Naive thymus-derived CD4-positive, alpha-beta T cell (primary cell): ENCODE measurements around the gene ZNF385B. TPM values are rescaled to one million over a fixed set of nuclear protein-coding genes. Genes with fewer than 3 reads are reported as not detected.
"Not testable (repeated sequence)": the region's sequence is repeated elsewhere in the genome, so short reads cannot be mapped to it uniquely, and the experiment has no call there.

Source experiments
- ATAC-seq: fragments of 150-1000 bp; cut with Tn5 transposase; 2 replicates; pipeline ENCODE4 v1.10.0; 2021; ENCODE audit warnings: mild to moderate bottlenecking, moderate library complexity
- CTCF ChIA-PET: fragments of 350-600 bp; sonication (Branson Sonifier 250); formaldehyde crosslinking; loops from one replicate; lab custom pipeline; 2021; ENCODE audit warnings: antibody characterized with exemption; lab: Charles Lee
- POLR2A ChIA-PET: fragments of 350-600 bp; sonication (Branson Sonifier 250); formaldehyde crosslinking; loops from one replicate; lab custom pipeline; 2021; ENCODE audit warnings: antibody characterized with exemption, inconsistent platforms; lab: Charles Lee
- DNase-seq, 9 donors: peaks; one replicate each; pipeline versions ENCODE4 v3.0.0 to v3.0.0-alpha.2; 2020 to 2022; ENCODE audit warnings: mixed read lengths in 1 of 9
- H3K27ac ChIP-seq: one replicate; pipeline ENCODE4 v1.7.0; 2013; ENCODE audit warnings: mild to moderate bottlenecking, low read depth, low read length, moderate library complexity
- H3K27me3 ChIP-seq, 2 donors: one replicate each; pipeline ENCODE4 v1.7.0; 2013; ENCODE audit warnings: low read length in 2 of 2, mild to moderate bottlenecking in 2 of 2, moderate library complexity in 2 of 2; ENCODE audit not compliant: control insufficient read depth in 2 of 2, insufficient read depth in 2 of 2
- H3K36me3 ChIP-seq, 3 experiments: 1 replicate in 2 of 3; 2 replicates in 1 of 3; pipeline ENCODE4 v1.7.0; 2013; ENCODE audit warnings: low read length in 3 of 3, mild to moderate bottlenecking in 3 of 3, moderate library complexity in 1 of 3; ENCODE audit not compliant: insufficient read depth in 3 of 3, control insufficient read depth in 2 of 3
- H3K4me1 ChIP-seq, 2 donors: one replicate each; pipeline ENCODE4 v1.7.0; 2013; ENCODE audit warnings: low read length in 2 of 2, mild to moderate bottlenecking in 2 of 2, moderate library complexity in 1 of 2; ENCODE audit not compliant: control insufficient read depth in 2 of 2, insufficient read depth in 2 of 2
- H3K4me3 ChIP-seq: 2 replicates; pipeline ENCODE4 v1.7.0; 2013; ENCODE audit warnings: mild to moderate bottlenecking, low read length
- H3K9me3 ChIP-seq, 3 experiments: 1 replicate in 2 of 3; 2 replicates in 1 of 3; pipeline ENCODE4 v1.7.0; 2013; ENCODE audit warnings: low read length in 3 of 3; ENCODE audit not compliant: control insufficient read depth in 2 of 3
- H3K27ac Mint-ChIP-seq, 9 donors: one replicate each; pipeline ENCODE4 v1.8.0; 2020 to 2022; ENCODE audit warnings: mixed read lengths in 9 of 9, mild to moderate bottlenecking in 8 of 9, moderate library complexity in 5 of 9, inconsistent platforms in 2 of 9
- H3K27me3 Mint-ChIP-seq, 5 donors: one replicate each; pipeline ENCODE4 v1.8.0; 2021 to 2022; ENCODE audit warnings: mixed read lengths in 5 of 5, mild to moderate bottlenecking in 1 of 5
- H3K36me3 Mint-ChIP-seq, 5 donors: one replicate each; pipeline ENCODE4 v1.8.0; 2020 to 2022; ENCODE audit warnings: mixed read lengths in 5 of 5, mild to moderate bottlenecking in 3 of 5, inconsistent platforms in 1 of 5
- H3K4me1 Mint-ChIP-seq, 7 donors: one replicate each; pipeline ENCODE4 v1.8.0; 2020 to 2022; ENCODE audit warnings: mixed read lengths in 7 of 7, mild to moderate bottlenecking in 3 of 7, inconsistent platforms in 1 of 7
- H3K4me3 Mint-ChIP-seq, 10 donors: one replicate each; pipeline ENCODE4 v1.8.0; 2020 to 2022; ENCODE audit warnings: mild to moderate bottlenecking in 10 of 10, mixed read lengths in 10 of 10, moderate library complexity in 6 of 10, inconsistent platforms in 2 of 10
- H3K9me3 Mint-ChIP-seq, 11 donors: one replicate each; pipeline ENCODE4 v1.8.0; 2020 to 2022; ENCODE audit warnings: mixed read lengths in 11 of 11, mild to moderate bottlenecking in 4 of 11, inconsistent platforms in 1 of 11, moderate library complexity in 1 of 11
- intact Hi-C, 2 donors: fragments of 100-400 bp; cut with micrococcal nuclease; formaldehyde crosslinking; loops; one replicate each; pipeline ENCODE4 v1.15.1; 2023
- polyA plus RNA-seq, 2 donors: library from polyadenylated mRNA; unstranded; fragments of 300-500 nt; fragmentation: Illumina TruSeq; gene quantifications; one replicate each; pipeline ENCODE4 v1.2.3, GENCODE V29; 2021
- total RNA-seq, 6 experiments: library from RNA in 5 of 6; stranded (reverse) in 5 of 6; gene quantifications; 1 replicate in 5 of 6; 2 replicates in 1 of 6; pipeline ENCODE4 v1.2.3 and lab custom pipeline; 2021 to 2026

Gene ZNF385B
- total and polyA plus RNA-seq, 7 experiments from 2014 or later: not detected

GRCh38 chr2:179458113-179458512, 403.3 kb downstream of the ZNF385B start:
- H3K27ac Mint-ChIP-seq, H3K4me1 Mint-ChIP-seq, H3K4me3 Mint-ChIP-seq, H3K36me3 ChIP-seq, intact Hi-C loops, H3K9me3 ChIP-seq, H3K27me3 ChIP-seq, H3K36me3 Mint-ChIP-seq, H3K27ac ChIP-seq, DNase-seq, POLR2A ChIA-PET, H3K4me3 ChIP-seq, H3K27me3 Mint-ChIP-seq, ATAC-seq, CTCF ChIA-PET, H3K9me3 Mint-ChIP-seq, H3K4me1 ChIP-seq: not testable (repeated sequence)

DNA sequence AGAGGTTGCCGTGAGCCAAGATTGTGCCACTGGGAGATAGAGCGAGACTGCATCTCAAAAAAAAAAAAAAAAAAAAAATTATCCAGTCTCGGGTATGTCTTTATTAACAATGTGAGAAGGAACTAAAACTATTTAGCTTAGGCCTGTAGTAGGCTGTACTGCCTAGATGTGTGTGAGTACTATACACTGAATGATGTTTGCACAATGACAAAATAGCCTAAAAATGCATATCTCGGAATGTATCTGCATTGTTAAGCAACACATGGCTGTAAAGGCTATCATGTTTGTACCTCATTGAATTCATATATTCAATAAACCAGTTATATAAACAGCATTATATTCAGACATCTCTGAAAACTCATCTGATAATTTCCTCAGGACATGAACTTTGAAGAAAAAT, 405.6 kb downstream of the ZNF385B start:
- H3K4me3 ChIP-seq: no peak overlapping the region

DNA sequence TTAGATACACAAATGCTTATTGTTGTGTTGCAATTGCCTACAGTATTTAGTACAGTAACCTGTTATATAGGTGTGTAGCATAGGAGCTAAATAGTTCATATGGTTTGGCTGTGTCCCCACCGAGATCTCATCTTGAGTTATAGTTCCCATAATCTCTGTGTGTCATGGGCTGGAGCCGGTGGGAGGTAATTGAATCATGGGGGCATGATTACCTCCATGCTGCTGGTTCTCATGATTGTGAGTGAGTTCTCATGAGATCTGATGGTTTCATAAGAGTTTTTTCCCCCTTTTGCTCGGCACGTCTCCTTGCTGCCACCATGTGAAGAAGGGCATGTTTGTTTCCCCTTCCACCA, 406.3 kb downstream of the ZNF385B start:
- CTCF ChIA-PET: no interaction called here

More for the DNA sequence above, 405.6 kb downstream of the ZNF385B start:
- no peaks in the 10 kb centered on the region for H3K36me3 Mint-ChIP-seq
- CTCF ChIA-PET: no interaction called here
- DNase-seq: no peak
- no peaks in the 10 kb centered on the region for H3K4me1 ChIP-seq
- no peak overlapping the region for H3K27ac Mint-ChIP-seq
- H3K4me3 Mint-ChIP-seq: no peak overlapping the region
- intact Hi-C loops: no loop called here
- H3K27ac ChIP-seq: no peak overlapping the region
- H3K9me3 Mint-ChIP-seq: peaks cover 0 to 10% (median 5%) of the 10 kb centered on the region in 11 donors
- H3K36me3 ChIP-seq: no peaks in the 10 kb centered on the region
- no peaks in the 10 kb centered on the region for H3K4me1 Mint-ChIP-seq
- ATAC-seq: no peak
- no peaks in the 10 kb centered on the region for H3K27me3 ChIP-seq
- no peaks in the 10 kb centered on the region for H3K9me3 ChIP-seq
- POLR2A ChIA-PET: no interaction called here
- peaks cover 0 to 5% (median 2%) of the 10 kb centered on the region in 5 donors for H3K27me3 Mint-ChIP-seq

DNA sequence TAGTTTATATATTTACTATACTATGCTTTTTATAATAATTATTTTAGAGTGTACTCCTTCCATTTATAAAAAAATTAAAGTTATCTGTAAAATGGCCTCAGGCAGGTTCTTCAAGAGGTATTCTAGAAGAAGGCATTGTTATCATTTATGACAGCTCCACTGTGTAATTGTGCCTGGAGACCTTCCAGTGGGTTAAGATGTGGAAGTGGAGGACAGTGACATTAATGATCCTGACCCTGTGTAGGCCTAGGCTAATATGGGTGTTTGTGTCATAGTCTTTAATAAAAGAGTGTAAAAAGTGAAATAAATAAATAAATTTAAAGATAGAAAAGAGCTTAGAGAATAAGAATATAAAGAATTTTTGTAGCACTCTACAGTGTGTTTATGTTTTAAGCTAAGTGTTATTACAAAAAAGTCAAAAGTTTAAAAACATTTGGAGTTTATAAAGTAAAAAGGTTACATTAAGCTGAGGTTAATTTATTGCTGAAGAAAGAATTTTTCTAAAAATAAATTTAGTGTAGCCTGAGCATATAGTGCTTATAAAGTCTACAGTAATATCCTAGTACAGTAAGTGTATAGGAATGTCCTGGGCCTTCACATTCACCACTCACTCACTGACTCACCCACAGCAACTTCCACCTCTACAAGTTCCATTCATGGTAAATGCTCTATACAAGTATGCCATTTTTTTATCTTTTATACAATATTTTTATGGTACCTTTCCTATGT, 406.8 kb downstream of the ZNF385B start:
- Mint-ChIP-seq H3K27me3 (peaks cover 0 to 5% (median 2%) of the 10 kb centered on the region in 5 donors), H3K4me3 (no peak overlapping the region), H3K4me1 (no peaks in the 10 kb centered on the region), H3K36me3 (no peaks in the 10 kb centered on the region), H3K27ac (no peak overlapping the region), H3K9me3 (peaks cover 0 to 10% (median 5%) of the 10 kb centered on the region in 11 donors)
- no peak overlapping the region for H3K27ac ChIP-seq
- no peaks in the 10 kb centered on the region for H3K36me3 ChIP-seq
- H3K4me1 ChIP-seq: no peaks in the 10 kb centered on the region
- intact Hi-C loops: no loop called here
- ChIA-PET CTCF (no interaction called here), POLR2A (no interaction called here)
- no peak for DNase-seq
- no peaks in the 10 kb centered on the region for H3K27me3 ChIP-seq
- H3K9me3 ChIP-seq: no peaks in the 10 kb centered on the region
- H3K4me3 ChIP-seq: no peak overlapping the region
- no peak for ATAC-seq

More for the DNA sequence above, 406.3 kb downstream of the ZNF385B start:
- H3K4me3 Mint-ChIP-seq: no peak overlapping the region
- no peaks in the 10 kb centered on the region for H3K36me3 Mint-ChIP-seq
- Histone ChIP-seq H3K27me3 (no peaks in the 10 kb centered on the region), H3K4me1 (no peaks in the 10 kb centered on the region), H3K27ac (no peak overlapping the region), H3K9me3 (no peaks in the 10 kb centered on the region), H3K36me3 (no peaks in the 10 kb centered on the region), H3K4me3 (no peak overlapping the region)
- ATAC-seq: no peak
- intact Hi-C loops: no loop called here
- DNase-seq: no peak
- POLR2A ChIA-PET: no interaction called here
- H3K9me3 Mint-ChIP-seq: peaks cover 0 to 10% (median 5%) of the 10 kb centered on the region in 11 donors
- H3K27me3 Mint-ChIP-seq: peaks cover 0 to 5% (median 2%) of the 10 kb centered on the region in 5 donors
- no peaks in the 10 kb centered on the region for H3K4me1 Mint-ChIP-seq
- H3K27ac Mint-ChIP-seq: no peak overlapping the region

- H3K4me1 ChIP-seq: no peaks in the 10 kb centered on the region
- no peaks in the 10 kb centered on the region for H3K36me3 ChIP-seq
- H3K9me3 Mint-ChIP-seq: peaks cover 0 to 5% (median 0%) of the 10 kb centered on the region in 11 donors
- CTCF ChIA-PET: no interaction called here
- H3K4me1 Mint-ChIP-seq: no peaks in the 10 kb centered on the region
- H3K36me3 Mint-ChIP-seq: no peaks in the 10 kb centered on the region
- intact Hi-C loops: no loop called here
- H3K4me3 ChIP-seq: no peak overlapping the region
- ATAC-seq (no peak), DNase-seq (no peak)
- no peak overlapping the region for H3K27ac ChIP-seq
- POLR2A ChIA-PET: no interaction called here
- no peaks in the 10 kb centered on the region for H3K27me3 ChIP-seq
- H3K27ac Mint-ChIP-seq: no peak overlapping the region
- H3K27me3 Mint-ChIP-seq: peaks cover 0 to 13% (median 5%) of the 10 kb centered on the region in 5 donors
- H3K4me3 Mint-ChIP-seq: no peak overlapping the region
- no peaks in the 10 kb centered on the region for H3K9me3 ChIP-seq
Measured at GRCh38 chr2:179449010-179449409, 412.4 kb downstream of the ZNF385B start.

DNA sequence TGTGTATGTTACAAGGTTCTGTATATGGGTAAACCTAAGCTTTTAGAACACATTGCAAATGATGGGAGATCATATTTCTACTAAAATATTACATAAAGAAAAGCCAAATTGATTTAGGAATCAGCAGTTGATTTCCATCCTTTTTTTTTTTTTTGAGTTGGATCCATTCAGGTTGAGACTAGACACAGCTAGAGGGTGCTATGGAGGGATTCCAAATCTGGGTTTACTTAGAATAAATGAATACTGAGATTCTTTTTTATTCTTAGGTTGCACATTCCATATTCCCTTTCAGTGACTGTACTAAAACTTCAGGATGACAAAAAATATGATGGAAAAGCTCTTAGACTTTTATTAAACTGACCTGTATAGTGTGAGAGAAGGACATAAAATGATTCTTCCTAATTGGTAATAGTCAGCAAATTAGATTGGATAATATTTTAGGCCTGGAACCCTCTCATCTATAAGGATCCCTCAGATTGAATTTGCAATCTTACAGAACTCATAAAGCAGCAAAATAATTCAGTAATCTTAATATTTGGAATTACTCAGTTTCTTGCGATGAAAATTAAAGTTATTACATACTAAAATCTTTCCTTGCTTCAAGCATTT, 413.5 kb downstream of the ZNF385B start:
- H3K27me3 ChIP-seq: no peaks in the 10 kb centered on the region
- H3K4me3 ChIP-seq: no peak overlapping the region
- Mint-ChIP-seq H3K36me3 (no peaks in the 10 kb centered on the region), H3K27me3 (peaks cover 4 to 20% (median 8%) of the 10 kb centered on the region in 5 donors), H3K4me3 (no peak overlapping the region), H3K4me1 (no peaks in the 10 kb centered on the region), H3K27ac (no peak overlapping the region), H3K9me3 (peaks cover 0 to 5% (median 0%) of the 10 kb centered on the region in 11 donors)
- no peaks in the 10 kb centered on the region for H3K9me3 ChIP-seq
- intact Hi-C loops: no loop called here
- ChIA-PET CTCF (interaction anchor here (0.6 to 0.8 kb wide), 2 partner anchors 12 to 551 kb away, joined by 3 to 6 read pairs; no protein-coding TSS in a partner anchor), POLR2A (interaction anchor here (0.8 kb wide), 1 partner anchor 13 kb away, joined by 3 read pairs; no protein-coding TSS in a partner anchor)
- H3K27ac ChIP-seq: no peak overlapping the region
- ATAC-seq (no peak), DNase-seq (no peak)
- no peaks in the 10 kb centered on the region for H3K4me1 ChIP-seq
- no peaks in the 10 kb centered on the region for H3K36me3 ChIP-seq
